PC-9 (cell line): ENCODE measurements around the gene CAMTA1.

Source experiments
- EZH2 ChIP-seq: fragments of 200-600 bp; sonication (generic); IDR thresholded peaks from 2 replicates; pipeline ENCODE4 v1.8.0; 2017; ENCODE audit warnings: antibody characterized with exemption, low read depth
- TF ChIP-seq, protein P1 (sequence below): fragments of 200-600 bp; sonication (generic); conservative IDR thresholded peaks from 2 replicates; pipeline ENCODE4 v1.6.1; 2017; ENCODE audit warnings: mixed run types, antibody characterized with exemption, mild to moderate bottlenecking, moderate library complexity

DNA sequence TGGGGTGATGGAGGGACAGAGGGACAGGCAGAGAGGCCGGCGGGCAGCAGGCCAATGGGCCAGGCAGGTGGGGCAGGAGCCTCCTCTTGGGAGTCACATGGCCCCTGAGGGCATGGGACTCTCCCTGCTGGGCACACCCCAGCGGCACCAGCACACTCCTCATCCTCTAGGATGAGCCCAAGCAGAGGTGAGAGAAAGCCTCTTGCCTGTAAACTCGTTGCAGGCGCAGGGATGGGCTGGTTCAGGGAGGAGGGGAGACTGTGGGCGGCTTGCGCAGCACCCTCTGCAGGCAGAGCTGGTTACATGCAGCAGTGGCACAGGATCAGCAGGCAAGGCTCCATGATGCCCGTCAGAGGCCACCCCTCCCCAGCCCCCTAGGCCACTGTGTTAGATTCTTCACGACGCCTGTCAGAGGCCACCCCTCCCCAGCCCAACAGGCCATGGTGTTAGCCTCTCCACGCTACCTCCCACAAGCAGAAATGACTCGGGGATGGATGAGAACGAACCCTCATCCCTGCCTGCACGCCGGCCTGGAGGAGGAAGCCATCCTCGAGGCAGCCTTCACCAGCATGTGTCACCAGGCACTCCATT lies 776.2 kb downstream of the CAMTA1 start:
- TF ChIP-seq, protein P1, sequence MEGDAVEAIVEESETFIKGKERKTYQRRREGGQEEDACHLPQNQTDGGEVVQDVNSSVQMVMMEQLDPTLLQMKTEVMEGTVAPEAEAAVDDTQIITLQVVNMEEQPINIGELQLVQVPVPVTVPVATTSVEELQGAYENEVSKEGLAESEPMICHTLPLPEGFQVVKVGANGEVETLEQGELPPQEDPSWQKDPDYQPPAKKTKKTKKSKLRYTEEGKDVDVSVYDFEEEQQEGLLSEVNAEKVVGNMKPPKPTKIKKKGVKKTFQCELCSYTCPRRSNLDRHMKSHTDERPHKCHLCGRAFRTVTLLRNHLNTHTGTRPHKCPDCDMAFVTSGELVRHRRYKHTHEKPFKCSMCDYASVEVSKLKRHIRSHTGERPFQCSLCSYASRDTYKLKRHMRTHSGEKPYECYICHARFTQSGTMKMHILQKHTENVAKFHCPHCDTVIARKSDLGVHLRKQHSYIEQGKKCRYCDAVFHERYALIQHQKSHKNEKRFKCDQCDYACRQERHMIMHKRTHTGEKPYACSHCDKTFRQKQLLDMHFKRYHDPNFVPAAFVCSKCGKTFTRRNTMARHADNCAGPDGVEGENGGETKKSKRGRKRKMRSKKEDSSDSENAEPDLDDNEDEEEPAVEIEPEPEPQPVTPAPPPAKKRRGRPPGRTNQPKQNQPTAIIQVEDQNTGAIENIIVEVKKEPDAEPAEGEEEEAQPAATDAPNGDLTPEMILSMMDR = no peak
- no peak for TF ChIP-seq EZH2
